ENCODE data around the gene DNAH2. TPM values are rescaled to one million over a fixed set of nuclear protein-coding genes. Genes with fewer than 3 reads are reported as not detected.

DNAH2 gene
- total and polyA plus RNA-seq, 2 of the 8 experiments (the other 6 are each of a cell fraction or from before 2014, with no cell fraction given): 0.13 to 0.18 TPM

DNA sequence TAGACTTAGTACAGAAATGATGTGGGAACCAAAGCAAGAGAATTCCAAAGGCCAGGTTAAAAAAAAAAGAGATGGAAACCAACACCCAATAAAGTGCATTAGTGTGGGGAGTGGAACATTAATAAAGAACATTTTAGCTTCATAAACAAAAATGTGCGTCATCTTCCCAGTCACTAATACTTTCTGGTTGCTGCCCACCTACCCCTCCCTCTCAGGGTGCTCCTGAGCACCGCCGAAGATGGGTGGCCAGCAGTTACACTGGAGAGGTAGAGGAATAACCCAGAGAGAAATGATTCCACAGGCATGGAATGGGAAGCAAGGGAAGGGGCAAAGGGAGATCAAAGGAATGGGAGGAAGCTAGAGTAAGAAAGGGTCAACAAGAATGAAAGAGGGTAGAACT lies 165.1 kb downstream of the DNAH2 start:
- no peak overlapping the region for H3K4ac ChIP-seq (replicated peaks; ENCODE audit: insufficient read length, low read depth, low read length)
- no peak overlapping the region for H2BK12ac ChIP-seq (ENCODE audit: low read depth, low read length)
- H2BK120ac ChIP-seq (replicated peaks; ENCODE audit: low read depth, low read length): no peak overlapping the region
- ChIA-PET POLR2A (ENCODE audit: partially characterized antibody) (interaction anchor here (1.0 to 1.3 kb wide), 2 partner anchors 25 to 196 kb away, joined by 4 read pairs; partner anchors contain the start of gene NAA38), CTCF (ENCODE audit: partially characterized antibody) (interaction anchor here (0.6 to 1.3 kb wide), 6 partner anchors 12 to 240 kb away, joined by 3 to 5 read pairs (median 3); no protein-coding TSS in a partner anchor)
- H3K27me3 ChIP-seq (replicated peaks in 1 of 4; ENCODE audit: control insufficient read depth in 3 of 4, extremely low read depth in 1 of 4, insufficient read depth in 3 of 4, low read length in 3 of 4): peaks cover 0 to 10% (median 3%) of the 10 kb centered on the region in 4 experiments; a peak in 3 of 7 replicates
- no peak overlapping the region for H3K4me3 ChIP-seq (ENCODE audit: extremely low read depth in 1 of 4, insufficient read depth in 2 of 4, low read depth in 3 of 4, low read length in 4 of 4)
- no peak overlapping the region for H4K8ac ChIP-seq (ENCODE audit: extremely low read depth, insufficient read depth, low read length)
- no peak overlapping the region for H4K91ac ChIP-seq (replicated peaks; ENCODE audit: insufficient read length, low read length)
- H3K18ac ChIP-seq (ENCODE audit: extremely low read depth, low read length): no peak overlapping the region
- WGBS, 2 experiments (ENCODE audit: extremely low coverage in 1 of 2, insufficient coverage in 1 of 2, insufficient read length in 1 of 2, insufficient replicate concordance in 2 of 2, low coverage in 1 of 2, low lambda C conversion rate in 2 of 2, missing lambda C conversion rate in 1 of 2): 89% methylated on average over 3 of the region's 3 CpGs; no CpG with 5 or more reads in 1 of the 2 experiments
- no peak overlapping the region for H2AFZ ChIP-seq (ENCODE audit: low read length)
- no peak overlapping the region for H4K5ac ChIP-seq (ENCODE audit: insufficient read length, low read depth, low read length)
- H3K36me3 ChIP-seq (ENCODE audit: control insufficient read depth in 2 of 4, insufficient read depth in 4 of 4, low read length in 3 of 4): peaks cover 3 to 10% (median 5%) of the 10 kb centered on the region in 4 experiments; a peak in 5 of 8 replicates
- no peak overlapping the region for H3K27ac ChIP-seq (ENCODE audit: low read depth, low read length)
- no peak overlapping the region for H3K9ac ChIP-seq (replicated peaks in 1 of 4; ENCODE audit: extremely low read depth in 1 of 4, low read depth in 3 of 4, low read length in 3 of 4)
- DNase-seq (ENCODE audit: low read depth in 1 of 2, low spot score in 2 of 2): no peak
- H3K4me1 ChIP-seq (replicated peaks in 1 of 4; ENCODE audit: control insufficient read depth in 3 of 4, insufficient read depth in 4 of 4, low read length in 3 of 4): peaks cover 0 to 10% (median 4%) of the 10 kb centered on the region in 4 experiments; a peak in 5 of 7 replicates
- H2BK5ac ChIP-seq (ENCODE audit: low read depth, low read length): no peak overlapping the region
- no peak overlapping the region for H2BK15ac ChIP-seq (ENCODE audit: low read length)
- peaks cover 18% of the 10 kb centered on the region; the same call in 1 of the 2 replicates for H3K23me2 ChIP-seq (ENCODE audit: low read depth, low read length)
- H3K23ac ChIP-seq (ENCODE audit: insufficient read length): no peak overlapping the region
- H2AK5ac ChIP-seq (ENCODE audit: low read depth, low read length): no peak overlapping the region
- no peaks in the 10 kb centered on the region for H4K20me1 ChIP-seq (replicated peaks in 1 of 2; ENCODE audit: control insufficient read depth in 1 of 2, insufficient read depth in 2 of 2, low read length in 2 of 2)
- H3K4me2 ChIP-seq (ENCODE audit: insufficient read depth in 1 of 2, low read depth in 2 of 2, low read length in 2 of 2): no peak overlapping the region
- no peaks in the 10 kb centered on the region for H3K79me1 ChIP-seq (ENCODE audit: low read depth, low read length)
- FAIRE-seq: no peak
- no peak overlapping the region for H2BK20ac ChIP-seq (ENCODE audit: low read length)
- no peak overlapping the region for H3K56ac ChIP-seq (replicated peaks; ENCODE audit: insufficient read length, low read depth, low read length)
- H3K9me3 ChIP-seq (ENCODE audit: insufficient read depth in 2 of 2, low read depth in 1 of 2, low read length in 1 of 2): no peaks in the 10 kb centered on the region
- H3K79me2 ChIP-seq (ENCODE audit: control insufficient read depth in 1 of 2, insufficient read depth in 2 of 2, low read length in 2 of 2): no peaks in the 10 kb centered on the region
- no peak overlapping the region for H3K14ac ChIP-seq (ENCODE audit: insufficient read length)
- TF ChIP-seq, protein P1, sequence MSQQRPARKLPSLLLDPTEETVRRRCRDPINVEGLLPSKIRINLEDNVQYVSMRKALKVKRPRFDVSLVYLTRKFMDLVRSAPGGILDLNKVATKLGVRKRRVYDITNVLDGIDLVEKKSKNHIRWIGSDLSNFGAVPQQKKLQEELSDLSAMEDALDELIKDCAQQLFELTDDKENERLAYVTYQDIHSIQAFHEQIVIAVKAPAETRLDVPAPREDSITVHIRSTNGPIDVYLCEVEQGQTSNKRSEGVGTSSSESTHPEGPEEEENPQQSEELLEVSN (IDR thresholded peaks at IDR 0.05): no peak
- TF ChIP-seq KDM1A (IDR thresholded peaks at IDR 0.05; ENCODE audit: borderline replicate concordance, low read length): no peak
- no peak for TF ChIP-seq SIRT6 (IDR thresholded peaks at IDR 0.05; ENCODE audit: low read length)
- TF ChIP-seq ASH2L (IDR thresholded peaks at IDR 0.05; ENCODE audit: low read length): no peak
- no peak for TF ChIP-seq SIN3A (conservative IDR thresholded peaks at IDR 0.05 in 1 of 2, IDR thresholded peaks at IDR 0.05 in 1 of 2; ENCODE audit: low read depth in 1 of 2, low read length in 2 of 2)
- TF ChIP-seq HDAC2 (IDR thresholded peaks at IDR 0.05; ENCODE audit: borderline replicate concordance in 1 of 2, low read depth in 2 of 2, low read length in 2 of 2): no peak
- no peak for TF ChIP-seq RAD21 (IDR thresholded peaks at IDR 0.05 in 1 of 2, conservative IDR thresholded peaks at IDR 0.05 in 1 of 2; ENCODE audit: low read depth in 2 of 2, low read length in 2 of 2)
- no peak for TF ChIP-seq HDAC6 (IDR thresholded peaks at IDR 0.05; ENCODE audit: low read depth, low read length)
- TF ChIP-seq KDM4A (IDR thresholded peaks at IDR 0.05; ENCODE audit: low read depth, low read length, severe bottlenecking): no peak
- no peak for TF ChIP-seq BACH1 (IDR thresholded peaks at IDR 0.05; ENCODE audit: low read length)
